Middle frontal gyrus (tissue), 1 donor: ENCODE measurements around the gene PPP1CC.
"Not testable (repeated sequence)": the region's sequence is repeated elsewhere in the genome, so short reads cannot be mapped to it uniquely, and the experiment has no call there.

Experiments used
- DNase-seq: peaks from one replicate; pipeline ENCODE4 v3.0.0-alpha.2; 2015; ENCODE audit warnings: low spot score; ENCODE audit errors: extremely low spot score

Gene PPP1CC

DNA sequence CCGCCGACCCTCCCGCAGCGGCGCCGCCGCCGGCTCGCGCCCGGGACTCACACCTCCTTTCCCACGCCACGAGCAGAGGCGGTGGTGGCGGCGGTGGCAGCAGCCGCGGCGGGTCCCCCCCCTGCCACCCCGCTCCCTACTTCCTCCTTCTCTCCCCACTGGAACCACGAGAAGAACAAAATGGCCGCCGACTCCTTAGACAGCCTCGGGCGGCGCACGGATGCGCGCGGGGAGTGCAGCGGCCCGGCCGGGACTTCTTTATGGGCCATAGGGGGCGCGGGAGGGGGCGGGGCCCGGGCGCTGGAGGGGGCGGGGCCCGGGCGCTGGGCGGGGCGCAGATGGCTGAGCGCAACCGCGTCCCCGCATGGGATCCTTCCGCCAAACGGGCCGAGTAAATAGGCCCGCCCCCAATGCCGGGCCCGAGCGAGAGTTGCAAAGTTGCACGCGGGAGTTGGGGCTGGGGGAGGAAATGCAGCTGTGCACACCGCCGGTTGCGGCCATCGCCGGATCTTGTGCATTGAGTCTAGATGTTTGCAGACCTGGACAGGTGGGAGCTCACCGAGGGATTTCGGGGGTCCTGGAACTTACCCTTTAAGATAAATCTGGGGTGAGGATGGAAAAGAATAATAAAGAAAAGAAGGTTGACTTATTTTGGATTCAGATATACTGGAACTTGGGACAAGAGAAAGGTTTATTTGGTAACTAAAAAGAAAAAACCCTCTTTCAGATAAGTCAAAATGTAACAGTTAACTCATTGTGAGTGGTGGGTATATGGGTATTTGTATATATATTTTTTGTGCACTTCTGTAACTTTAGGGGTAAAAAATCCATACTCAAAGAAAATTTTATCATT, at the start of gene PPP1CC:
TSS of gene PPP1CC (minus strand) at position 174 of the 853 bp plus-strand sequence. CDS start 184 bp downstream, outside the sequence.
- peak; percentile 89 for DNase-seq

DNA sequence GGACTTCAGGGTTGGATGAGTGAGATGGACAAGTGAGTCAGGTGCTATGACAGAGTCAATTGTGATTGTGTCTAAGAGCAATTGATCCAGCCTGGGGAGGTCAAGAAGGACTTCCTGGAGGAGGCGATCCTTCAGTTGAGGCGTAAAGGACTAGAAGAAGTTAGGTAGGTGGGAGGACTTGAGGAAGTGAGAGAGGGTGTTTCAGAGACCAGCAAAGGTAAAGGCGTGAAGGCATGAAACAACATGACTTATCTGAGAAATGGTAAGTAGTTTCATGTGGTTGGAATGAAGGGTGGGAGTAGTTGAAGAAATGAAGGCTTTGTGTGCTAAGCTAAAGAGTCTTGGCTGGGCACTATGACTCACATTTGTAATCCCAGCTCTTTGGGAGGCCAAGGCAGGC, 48.9 kb upstream of the PPP1CC start:
- DNase-seq = no peak

DNA sequence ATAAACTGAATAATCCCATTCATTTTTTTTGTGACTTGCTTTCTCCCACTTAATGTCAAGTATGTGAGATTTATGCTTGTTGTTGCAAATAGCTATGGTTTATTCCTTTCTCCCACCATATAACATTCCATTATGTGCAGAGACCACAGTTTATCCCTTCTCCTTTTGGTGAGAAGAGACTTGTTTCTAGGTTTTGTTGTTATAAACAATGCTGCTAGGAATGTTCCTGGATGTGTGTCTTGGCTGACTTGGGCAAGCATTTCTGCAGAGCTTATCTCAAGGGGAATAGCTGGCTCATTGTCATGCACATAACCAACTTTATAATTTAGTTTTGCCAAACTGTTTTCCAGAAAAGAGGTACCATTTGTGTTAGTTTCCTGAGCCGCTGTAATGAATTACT, 47.6 kb upstream of the PPP1CC start:
- DNase-seq = no peak

DNA sequence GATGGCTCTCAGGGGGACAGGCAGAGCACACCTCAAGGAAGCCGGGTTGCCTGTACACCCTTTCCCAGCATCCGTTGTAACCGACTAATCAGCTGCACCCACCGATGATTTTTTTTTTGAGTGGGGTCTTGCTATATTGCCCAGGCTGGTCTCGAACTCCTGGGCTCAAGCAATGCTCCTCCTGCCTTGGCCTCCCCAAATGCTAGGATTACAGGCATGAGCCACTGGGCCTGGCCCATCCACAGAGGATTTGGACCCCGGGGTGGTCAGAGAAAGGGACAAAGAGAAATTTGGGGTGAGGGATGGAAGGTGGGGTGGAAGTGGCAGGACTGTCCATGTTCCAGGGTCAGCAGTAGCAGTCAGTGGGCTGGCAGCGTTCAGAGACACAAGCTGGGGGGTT, 43.3 kb upstream of the PPP1CC start:
- no peak for DNase-seq

DNA sequence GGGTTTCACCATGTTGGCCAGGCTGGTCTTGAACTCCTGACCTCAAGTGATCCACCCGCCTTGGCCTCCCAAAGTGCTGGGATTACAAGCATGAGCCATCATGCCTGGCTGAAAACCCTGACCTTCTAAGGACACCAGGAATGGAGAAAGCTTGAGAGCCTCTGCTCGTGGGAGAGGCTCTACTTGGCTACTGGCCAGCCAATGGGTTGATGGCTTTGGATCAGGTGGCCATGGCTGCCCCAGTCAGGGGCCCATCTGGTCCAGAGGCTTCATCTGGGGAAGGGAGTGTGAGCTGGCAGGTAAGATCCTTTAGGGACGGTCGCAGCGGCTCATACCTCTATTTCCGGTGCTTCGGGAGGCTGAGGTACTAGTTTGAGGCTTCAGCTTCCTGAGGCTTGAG, 42.5 kb upstream of the PPP1CC start:
- no peak for DNase-seq

DNA sequence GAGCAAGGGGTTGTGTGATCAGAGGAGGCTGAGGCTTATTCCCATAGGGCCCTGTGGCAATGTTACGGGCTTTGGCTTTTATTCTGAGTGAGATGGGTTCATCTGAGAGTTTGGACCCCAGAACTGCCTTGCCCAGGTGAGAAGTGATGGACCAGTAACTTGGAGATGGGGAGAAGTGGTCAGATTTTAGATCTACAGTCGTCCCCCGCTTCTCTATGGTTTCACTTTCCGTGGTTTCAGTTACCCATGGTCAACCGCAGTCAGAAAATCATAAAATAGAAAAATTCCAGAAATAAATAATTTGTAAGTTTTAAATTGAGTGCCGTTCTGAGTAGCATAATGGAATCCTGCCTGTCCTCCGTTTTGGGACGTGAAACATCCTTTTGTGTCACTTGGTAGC, 40.2 kb upstream of the PPP1CC start:
- no peak for DNase-seq

DNA sequence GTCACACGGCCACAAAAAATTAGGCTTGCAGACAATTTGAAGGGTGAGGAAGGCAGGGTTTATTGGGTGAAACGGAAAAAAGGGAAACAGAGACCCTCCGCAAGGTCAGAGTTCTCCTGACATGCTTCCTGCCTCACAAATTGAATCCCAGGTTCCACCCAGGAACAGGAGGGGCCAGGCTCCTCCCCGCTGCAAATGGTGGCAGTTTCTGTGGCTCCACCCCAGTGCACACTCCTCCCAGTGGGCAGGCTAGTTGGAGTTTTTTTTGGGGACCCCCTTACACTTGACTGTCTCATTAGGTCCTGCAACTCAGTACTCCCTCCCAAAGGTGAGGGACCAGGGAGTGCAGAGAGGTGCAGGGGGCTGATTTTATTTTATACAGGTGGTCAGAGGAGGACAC, 39.4 kb upstream of the PPP1CC start:
- DNase-seq = no peak

DNA sequence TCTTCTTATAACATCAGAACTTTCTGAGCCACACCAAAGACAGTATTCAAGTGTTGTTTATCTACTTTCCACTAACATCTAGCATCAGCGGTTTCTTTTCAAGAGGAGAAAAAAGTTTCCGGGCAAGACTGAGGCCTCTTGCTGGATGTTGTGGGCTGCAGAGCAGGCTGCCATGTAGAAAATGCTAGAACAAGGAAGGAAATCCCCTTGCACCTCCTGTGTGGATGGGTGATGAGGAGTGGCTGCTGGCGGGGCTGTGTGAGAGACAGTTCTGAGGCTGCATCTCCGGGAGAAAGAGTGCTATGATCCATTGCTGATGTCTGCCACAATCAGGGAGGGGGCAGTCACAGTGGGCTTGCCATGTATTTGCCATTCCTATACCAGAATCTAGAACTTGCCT, 37.8 kb upstream of the PPP1CC start:
- no peak for DNase-seq

DNA sequence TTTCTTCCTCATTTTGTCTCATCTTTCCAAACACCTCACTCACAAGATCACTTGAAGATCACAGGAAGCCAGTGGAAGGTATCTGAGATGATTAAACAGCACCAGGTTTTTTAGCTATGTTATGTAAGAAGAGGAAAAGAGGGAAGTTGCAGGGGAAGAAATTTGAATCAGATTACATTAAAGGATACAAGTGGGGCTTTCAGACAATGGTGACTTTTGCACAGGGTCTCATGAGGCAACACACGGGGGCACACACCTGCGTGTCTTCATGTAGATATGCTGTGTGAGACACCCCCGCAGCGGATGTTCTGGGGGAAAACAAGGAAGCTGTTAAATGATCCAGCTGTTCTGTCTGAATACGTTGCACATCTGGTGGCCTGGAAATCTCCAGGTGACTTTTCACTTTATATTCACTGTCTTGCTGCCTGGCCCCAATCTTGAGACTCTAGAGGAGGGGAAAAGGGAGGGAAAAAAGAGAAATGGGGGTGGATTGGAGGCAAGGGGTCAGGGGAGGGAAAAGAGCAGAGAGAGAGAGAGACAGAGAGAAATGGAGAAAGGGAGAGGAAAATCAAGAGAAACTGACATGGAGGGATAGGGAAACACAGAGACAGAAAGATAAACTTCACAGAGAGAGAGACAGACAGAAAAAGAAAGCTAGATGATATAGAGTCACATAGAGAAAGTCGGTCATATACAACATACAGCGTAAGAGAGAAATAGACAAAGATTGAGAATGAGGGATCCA, 36.3 kb upstream of the PPP1CC start:
- DNase-seq = no peak

DNA sequence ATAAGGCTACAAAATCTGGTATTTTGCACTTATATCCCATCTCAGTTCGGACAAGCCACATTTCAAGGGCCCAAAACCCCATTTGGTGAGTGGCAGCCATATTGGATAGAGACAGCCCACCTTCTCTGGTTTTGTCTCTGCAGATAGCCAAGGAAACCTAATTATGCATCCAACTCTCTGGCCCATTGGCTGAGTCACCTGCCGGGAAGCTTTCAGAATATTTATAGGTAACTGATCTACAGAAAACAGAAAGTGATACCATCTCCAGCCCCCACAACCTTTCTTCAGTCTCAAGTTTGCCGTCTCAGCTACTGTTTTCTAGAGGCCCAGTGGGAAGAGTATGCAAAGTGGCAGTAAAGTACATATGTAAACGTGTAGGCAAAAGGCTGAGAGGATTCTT, 33.7 kb upstream of the PPP1CC start:
- DNase-seq = no peak

DNA sequence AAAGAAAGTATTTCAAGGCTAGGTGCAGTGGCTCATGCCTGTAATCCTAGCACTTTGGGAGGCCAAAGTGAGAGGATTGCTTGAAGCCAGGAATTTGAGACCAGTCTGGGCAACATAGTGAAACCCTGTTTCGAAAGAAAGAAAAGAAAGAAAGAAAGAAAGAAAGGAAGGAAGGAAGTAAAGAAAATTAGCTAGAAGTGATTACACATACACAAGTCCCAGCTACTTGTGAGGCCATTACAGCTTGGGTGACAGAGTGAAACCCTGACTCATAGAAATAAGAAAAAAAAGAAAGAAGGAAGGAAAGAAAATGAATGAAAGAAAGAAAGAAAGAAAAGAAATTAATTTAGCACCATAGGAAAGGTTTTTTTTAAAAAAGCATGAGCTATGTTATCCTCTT, 33.3 kb upstream of the PPP1CC start:
- no peak for DNase-seq

DNA sequence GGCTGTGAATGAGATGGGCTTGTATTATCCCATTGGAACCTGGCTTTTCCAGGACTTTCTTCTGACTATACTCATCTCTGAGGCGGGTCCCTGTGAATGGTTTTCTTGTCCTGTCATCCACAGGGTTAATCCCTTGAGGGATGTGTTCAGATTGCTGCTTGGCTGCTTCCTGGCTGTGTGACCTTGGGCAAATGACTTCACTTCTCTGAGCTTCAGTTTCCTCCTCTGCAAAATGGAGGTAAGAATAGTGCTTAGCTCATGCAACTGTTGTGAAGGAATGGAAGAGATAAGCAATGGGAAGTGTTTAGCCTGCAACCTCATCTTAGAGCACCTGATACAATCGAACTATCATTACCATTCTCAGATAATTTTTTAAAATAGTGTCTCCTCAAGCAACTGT, 32.1 kb upstream of the PPP1CC start:
- DNase-seq = no peak

DNA sequence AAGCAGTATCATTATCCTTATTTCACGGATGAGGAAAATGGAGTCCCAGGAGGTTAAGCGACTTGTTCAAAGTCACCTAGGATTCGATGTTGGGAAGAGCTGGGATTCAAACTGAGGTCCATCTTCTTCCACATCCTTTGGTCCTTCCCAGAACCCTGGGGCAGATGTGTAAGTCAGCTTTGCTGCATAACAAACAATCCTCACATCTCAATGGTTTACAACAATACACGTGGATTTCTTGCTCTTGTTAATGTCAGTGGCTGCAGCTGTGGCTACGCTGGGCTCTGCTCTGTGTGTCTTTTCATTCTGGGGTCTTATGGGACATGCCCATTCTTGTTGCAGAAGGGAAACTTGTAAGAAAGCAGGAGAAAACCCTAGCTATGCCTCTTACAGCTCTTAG, 26.3 kb upstream of the PPP1CC start:
- DNase-seq = no peak

DNA sequence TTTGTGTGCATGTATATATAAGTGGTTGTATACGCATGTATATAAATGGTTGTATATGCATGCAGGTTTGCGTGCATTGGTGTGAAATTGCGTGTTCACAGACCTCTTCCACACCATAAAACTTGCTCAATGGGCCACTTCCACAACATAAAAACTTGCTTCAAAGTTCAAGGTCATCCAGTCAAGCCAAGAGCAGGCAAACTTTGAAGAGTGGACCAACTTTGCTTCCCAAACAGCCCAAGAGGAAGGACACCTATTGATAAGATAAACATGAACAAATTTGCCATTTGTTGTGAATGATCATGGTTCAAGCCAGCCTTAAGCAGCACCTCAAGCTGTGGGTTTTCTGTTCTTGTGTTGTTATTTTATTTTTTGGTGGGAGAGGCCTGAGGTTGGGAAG, 25.2 kb upstream of the PPP1CC start:
- no peak for DNase-seq

DNA sequence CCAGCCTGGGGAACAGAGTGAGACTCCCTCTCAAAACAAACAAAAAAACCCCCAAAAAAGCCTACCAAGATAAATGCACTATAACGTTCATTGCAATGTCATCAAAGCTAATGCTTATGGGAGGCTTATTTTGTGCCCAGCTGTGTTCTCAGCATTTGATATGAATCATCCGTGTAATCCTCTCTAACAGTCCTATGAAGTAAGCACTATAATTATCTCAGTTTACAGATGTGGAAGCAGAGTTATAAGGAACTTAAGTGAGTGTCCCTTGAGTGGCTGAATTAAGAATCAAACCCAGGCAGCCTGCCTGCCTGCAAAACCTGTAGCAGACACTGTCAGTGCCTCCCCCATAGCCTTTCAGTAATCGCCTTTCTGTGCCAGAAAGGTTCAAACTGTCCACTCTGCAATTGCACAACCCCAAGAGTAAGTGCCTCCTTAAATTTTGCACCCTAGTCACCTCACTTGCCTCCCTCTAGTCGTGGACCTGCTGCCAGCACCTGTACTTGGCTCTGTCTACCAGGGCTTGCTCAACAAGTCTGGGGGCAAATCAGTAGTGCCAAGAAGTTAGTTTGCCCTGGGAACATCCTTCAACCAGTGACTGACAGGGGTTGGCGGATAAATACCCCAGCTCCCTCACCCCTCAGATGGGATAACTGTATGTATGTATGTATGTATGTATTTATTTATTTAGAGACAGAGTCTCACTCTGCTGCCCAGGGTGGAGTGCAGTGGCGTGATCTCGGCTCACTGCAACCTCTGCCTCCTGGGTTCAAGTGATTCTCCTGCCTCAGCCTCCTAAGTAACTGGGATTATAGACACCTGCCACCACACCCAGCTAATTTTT, 23.8 kb upstream of the PPP1CC start:
- DNase-seq = no peak

DNA sequence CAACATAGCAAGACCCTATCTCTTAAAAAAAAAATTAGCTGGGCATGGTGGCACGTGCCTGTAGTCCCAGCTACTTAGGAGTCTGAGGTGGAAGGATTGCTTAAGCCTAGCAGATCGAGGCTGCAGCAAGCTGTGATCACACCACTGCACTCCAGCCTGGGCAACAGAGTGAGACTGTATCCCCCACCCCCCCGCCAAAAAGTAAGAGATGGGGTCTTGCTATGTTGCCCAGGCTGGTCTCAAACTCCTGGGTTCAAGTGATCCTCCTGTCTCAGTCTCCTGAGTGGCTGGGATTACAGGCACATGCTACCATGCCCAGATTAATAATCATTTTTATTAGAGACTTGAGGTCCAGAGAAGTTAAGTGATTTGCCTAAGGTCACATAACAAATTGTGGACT, 22.9 kb upstream of the PPP1CC start:
- DNase-seq = not testable (repeated sequence)

DNA sequence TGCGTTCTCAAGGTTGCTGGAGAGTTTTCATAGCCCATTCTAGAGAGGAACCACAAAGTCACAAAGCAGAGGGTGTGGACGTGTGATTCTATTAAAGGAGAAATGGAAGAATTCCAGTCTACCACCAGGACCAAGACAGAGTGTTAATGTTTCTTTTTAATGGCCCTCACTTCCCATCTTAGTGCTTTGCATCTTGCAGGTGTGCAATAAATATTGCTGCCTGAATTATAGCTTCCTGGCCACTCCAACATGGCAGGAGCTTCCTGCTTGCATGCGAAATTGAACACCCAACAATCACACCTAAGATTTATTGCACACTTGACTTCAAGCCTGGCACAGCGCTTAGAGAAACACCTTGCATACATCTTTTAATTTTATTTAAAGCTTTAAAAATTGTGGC, 22.4 kb upstream of the PPP1CC start:
- DNase-seq = no peak

DNA sequence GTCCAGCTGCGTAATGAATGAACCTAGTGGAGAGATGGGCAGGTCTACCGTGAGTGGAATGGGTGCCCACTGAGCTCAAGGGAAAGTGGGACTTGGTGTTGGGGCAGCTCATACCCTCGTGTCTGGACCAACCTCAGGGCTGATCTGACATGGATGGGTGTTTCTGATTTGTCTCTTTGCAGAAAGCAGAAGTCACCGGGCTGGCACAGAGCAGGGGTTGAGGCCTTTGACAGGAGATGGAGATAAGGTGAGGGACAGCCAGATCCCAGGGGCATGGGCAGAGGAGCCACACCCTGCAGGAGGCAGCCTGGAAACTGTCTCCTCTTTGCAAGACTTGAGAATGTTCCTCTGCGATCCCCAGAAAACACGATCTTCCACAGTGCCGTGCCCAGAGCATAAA, 20.9 kb upstream of the PPP1CC start:
- DNase-seq = no peak

DNA sequence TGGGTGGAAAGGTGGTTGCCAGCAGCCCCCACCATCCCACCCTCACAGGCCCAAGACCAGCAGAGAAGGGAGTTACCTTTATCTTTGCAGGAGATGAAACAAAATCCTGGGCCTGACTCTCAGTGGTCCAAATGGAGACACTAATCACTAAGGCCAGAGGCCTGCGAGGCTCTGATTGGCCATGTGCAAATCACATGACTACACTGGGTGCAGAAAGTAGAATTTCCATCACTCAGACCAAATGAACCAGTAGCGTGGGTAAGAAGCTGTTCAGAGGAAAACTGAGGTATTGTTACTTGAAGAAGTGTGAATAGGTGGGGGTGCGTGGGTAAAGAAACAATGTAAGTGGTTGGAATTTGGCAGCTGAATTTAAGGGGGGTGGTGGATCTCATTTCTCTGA, 20.2 kb upstream of the PPP1CC start:
- DNase-seq = no peak

DNA sequence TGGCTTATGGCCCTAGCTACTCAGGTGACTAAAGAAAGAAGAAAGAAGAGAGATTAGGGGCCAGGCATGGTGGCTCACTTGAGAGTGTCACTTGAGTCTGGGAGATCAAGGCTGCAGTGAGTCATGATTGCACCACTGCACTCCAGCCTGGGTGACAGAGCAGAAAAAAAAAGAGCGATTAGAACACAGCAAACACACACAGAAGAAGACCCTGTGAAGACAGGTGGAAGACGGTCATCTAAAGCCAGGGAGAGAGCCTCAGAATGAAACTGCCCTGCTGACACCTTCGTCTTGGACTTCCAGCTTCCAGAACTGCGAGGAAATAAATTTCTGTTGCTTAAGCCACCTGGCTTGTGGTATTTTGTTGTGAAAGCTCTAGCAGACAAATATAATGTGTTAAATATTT, 17.5 kb upstream of the PPP1CC start:
- DNase-seq = no peak

DNA sequence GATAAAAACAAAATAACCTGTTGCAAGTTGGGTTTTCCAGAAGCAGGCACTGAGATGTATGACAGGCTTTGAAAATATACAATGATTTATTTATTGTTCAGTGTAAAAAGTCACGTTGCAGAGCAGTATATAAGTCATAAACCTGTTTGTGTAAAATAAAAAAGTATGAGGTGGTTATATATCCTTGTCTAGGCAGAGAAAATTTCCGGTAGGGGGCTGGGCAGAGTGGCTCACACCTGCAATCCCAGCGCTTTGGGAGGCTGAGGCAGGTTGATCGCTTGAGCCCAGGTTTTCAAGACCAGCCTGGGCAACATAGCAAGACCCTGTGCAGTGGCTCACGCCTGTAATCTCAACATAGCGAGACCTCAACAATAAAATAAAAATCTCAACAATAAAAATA, 16.2 kb upstream of the PPP1CC start:
- DNase-seq = no peak

DNA sequence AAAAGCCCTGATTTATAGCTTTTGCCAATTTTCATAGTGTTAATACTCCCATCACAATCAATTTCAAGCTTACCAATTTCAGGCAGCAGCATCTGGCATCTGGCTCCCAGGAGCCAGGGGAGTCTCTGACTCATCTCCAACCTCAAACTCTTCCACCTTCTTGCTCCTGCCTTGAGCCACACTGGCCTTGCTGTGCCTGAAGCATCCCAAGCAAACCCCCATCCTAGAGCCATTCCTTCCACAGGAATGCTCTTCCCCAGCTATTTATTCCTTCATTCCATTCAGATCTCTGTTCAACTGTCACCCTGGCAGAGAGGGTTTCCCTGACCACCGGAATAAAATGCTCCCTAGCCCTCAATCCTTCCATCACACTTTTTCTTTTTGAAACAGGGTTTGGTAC, 13.9 kb upstream of the PPP1CC start:
- DNase-seq = no peak
